Mucosa of descending colon (tissue), 3 donors: ENCODE measurements around the gene SMLR1. TPM values are rescaled to one million over a fixed set of nuclear protein-coding genes. Genes with fewer than 3 reads are reported as not detected.

Experiments
- ATAC-seq: fragments of 200-7000 bp; cut with Tn5 transposase; one replicate; pipeline ENCODE4 v1.9.1; 2020; ENCODE audit warnings: mild to moderate bottlenecking, moderate library complexity
- DNase-seq, 3 donors: peaks; one replicate each; pipeline ENCODE4 v3.0.0-alpha.2; 2020
- H3K36me3 ChIP-seq: fragments of 200-600 bp; one replicate; pipeline ENCODE4 v1.8.0; 2021; ENCODE audit warnings: low read depth, mild to moderate bottlenecking
- H3K4me1 ChIP-seq: fragments of 200-600 bp; one replicate; pipeline ENCODE4 v1.8.0; 2021; ENCODE audit warnings: low read depth, mild to moderate bottlenecking
- H3K4me3 ChIP-seq: fragments of 200-600 bp; one replicate; pipeline ENCODE4 v1.8.0; 2021; ENCODE audit warnings: mild to moderate bottlenecking
- H3K9me3 ChIP-seq: fragments of 200-600 bp; one replicate; pipeline ENCODE4 v1.8.0; 2021; ENCODE audit warnings: mild to moderate bottlenecking
- intact Hi-C, 2 donors: fragments of 100-400 bp; cut with DNase I in 1 of 2; cut with micrococcal nuclease in 1 of 2; formaldehyde crosslinking; loops; one replicate each; pipeline versions ENCODE4 v1.11.0 to v1.11.1; 2022; cut with DNase I, micrococcal nuclease
- total RNA-seq, 3 donors: library from RNA; stranded (reverse); fragmentation: NEBNext Ultra II Directional in 2 of 3; extraction: Animal tissue kit (Norgen Biotek cat#: 25700) in 2 of 3; gene quantifications; one replicate each; pipeline versions ENCODE4 v1.2.1 to v1.2.4, GENCODE V29; 2021 to 2023
- TF ChIP-seq, protein P1 (sequence below): fragments of 200-600 bp; IDR thresholded peaks from one replicate; pipeline ENCODE4 v1.8.0; 2022; ENCODE audit warnings: antibody characterized with exemption, mild to moderate bottlenecking
- donor health status: DM: no; HTN: no; CAD: no; lungs with moderate emphysema.
- donor health status: DM: no; HTN: no; CAD: no.
- donor health status: DM: no; HTN: yes; CAD: no.

The SMLR1 gene
- total RNA-seq, 3 donors from 2014 or later, result not detected

DNA sequence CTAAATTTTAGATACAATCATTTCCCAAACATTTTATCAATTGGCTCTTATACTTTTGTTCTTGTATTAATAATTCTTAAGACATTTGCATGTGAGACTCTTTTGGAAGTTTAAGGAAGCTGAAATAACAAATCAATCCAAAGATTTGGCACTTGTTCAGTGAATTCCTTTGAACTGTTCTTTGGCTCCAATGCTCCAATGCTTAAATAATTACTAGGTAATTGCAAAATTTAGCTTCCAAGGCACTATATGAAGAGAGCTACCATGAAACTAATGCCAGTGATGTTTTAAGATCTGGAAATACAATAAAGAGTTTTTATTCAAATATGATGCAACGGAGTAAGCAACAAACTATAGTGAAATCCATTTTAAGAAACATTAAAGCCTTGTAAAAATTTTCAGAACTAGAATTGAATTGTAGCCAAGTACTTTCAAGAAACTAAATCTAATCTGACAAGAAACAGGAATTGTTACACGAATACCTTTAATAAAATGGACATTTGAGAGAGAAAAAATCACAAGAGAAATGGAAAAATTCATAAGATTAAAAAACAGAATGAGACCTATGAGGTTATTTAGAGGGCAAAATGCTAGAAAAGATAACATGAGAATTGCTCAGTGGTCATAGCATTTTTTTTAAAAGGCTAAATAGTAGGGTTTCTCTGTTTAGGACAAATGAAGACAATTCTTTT lies 43.6 kb upstream of the SMLR1 start:
- TF ChIP-seq, protein P1, sequence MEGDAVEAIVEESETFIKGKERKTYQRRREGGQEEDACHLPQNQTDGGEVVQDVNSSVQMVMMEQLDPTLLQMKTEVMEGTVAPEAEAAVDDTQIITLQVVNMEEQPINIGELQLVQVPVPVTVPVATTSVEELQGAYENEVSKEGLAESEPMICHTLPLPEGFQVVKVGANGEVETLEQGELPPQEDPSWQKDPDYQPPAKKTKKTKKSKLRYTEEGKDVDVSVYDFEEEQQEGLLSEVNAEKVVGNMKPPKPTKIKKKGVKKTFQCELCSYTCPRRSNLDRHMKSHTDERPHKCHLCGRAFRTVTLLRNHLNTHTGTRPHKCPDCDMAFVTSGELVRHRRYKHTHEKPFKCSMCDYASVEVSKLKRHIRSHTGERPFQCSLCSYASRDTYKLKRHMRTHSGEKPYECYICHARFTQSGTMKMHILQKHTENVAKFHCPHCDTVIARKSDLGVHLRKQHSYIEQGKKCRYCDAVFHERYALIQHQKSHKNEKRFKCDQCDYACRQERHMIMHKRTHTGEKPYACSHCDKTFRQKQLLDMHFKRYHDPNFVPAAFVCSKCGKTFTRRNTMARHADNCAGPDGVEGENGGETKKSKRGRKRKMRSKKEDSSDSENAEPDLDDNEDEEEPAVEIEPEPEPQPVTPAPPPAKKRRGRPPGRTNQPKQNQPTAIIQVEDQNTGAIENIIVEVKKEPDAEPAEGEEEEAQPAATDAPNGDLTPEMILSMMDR, result no peak
- Histone ChIP-seq H3K4me3 (no peak overlapping the region), H3K9me3 (no peaks in the 10 kb centered on the region), H3K36me3 (no peaks in the 10 kb centered on the region), H3K4me1 (no peaks in the 10 kb centered on the region)
- DNase-seq (no peak), ATAC-seq (no peak)
- intact Hi-C loops, result no loop called here

DNA sequence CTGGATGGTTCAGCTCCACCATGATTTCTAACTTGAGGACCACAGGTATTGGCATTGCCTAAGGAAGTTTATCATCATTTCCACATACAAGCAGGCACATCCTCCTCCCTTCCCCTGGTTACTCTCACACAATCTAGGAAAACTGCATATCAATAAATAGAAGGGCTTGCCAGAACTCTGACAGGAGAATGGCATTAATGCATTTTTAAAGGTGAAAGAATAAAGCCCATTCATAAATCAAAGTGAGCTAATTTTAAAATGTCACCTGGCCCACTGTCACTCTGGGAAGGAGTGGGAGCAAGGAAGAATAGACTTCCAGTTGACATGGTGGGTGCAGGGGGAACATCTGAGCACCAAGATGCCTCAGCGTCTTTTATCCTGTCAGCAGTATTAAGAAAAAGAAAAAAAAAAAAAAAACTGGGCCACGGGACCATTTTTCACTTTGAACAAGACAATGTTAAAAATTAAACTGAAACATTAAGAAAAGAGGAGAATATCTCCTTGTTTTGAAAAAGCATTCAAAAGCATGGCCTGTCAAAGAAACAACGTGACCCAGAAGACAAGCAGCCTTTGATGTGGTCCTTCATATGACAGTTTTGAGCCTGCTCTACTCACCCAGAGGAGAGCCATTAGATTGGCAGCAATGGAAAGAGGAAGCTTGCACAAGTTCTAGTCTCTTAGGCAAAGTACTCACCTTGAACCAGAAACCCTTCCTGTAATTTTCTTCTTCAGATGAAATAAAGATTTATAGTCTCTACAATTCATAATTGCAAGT lies 39.3 kb upstream of the SMLR1 start:
- Histone ChIP-seq H3K9me3 (no peaks in the 10 kb centered on the region), H3K36me3 (no peaks in the 10 kb centered on the region), H3K4me1 (no peaks in the 10 kb centered on the region), H3K4me3 (no peak overlapping the region)
- ATAC-seq (no peak), DNase-seq (no peak)
- intact Hi-C loops, result no loop called here
- TF ChIP-seq, protein P1, result no peak

DNA sequence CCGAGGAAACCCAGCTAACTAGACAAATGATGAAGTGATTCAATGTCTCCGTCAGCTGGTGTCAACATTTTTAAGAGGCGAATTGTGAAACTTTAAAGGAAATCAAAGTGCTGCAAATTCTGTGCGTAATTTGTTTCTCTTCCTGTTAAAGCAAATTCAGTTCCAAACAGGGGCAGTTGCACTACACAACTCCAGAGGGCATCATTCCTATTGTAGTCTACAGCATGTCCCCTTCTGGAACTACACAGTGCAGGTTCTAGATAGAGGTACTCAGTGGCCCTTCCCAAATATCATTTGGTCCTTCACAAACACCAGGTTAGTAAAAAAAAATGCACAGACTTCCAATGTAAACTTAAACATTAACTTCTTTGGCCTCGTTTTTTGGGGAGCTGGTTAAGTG lies 38.3 kb upstream of the SMLR1 start:
- Histone ChIP-seq H3K9me3 (no peaks in the 10 kb centered on the region), H3K4me3 (no peak overlapping the region), H3K36me3 (no peaks in the 10 kb centered on the region), H3K4me1 (no peaks in the 10 kb centered on the region)
- no peak for ATAC-seq
- intact Hi-C loops, result no loop called here
- no peak for DNase-seq
- TF ChIP-seq, protein P1, result no peak

DNA sequence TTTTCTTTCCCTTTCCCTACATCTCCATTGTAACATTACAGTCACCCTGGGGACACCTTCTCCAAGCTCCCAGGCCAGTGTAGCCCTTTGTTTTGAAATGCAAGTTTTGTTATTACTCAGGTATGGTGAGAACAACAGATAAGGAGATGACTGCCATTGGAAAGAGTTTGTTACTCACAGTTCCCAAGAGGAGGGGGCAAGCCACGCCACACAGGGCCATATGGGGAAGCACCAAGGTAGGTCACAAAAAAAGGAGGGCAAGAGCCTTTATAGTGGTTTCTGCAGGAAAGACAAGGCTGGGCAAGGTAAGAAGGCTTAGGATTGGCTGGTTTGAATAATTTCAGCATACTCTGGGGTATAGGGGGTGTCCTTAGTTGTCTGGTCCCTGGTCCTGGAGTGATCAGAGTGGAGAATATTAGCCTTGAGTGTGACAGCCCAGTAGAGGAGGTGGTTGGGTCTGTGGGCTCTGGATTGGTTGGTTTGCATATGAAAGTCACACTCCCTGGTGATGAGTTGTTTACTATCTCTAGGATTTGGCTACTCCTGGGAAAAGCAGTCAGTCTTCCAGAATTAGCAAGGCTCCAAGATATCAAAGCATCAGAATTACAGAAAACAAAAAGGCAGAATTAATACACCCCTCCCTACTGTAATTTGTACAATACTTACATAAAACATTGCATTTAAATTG lies 33.1 kb upstream of the SMLR1 start:
- intact Hi-C loops, result no loop called here
- no peak for DNase-seq
- Histone ChIP-seq H3K9me3 (no peaks in the 10 kb centered on the region), H3K4me1 (no peaks in the 10 kb centered on the region), H3K4me3 (no peak overlapping the region), H3K36me3 (no peaks in the 10 kb centered on the region)
- no peak for ATAC-seq
- TF ChIP-seq, protein P1, result no peak

DNA sequence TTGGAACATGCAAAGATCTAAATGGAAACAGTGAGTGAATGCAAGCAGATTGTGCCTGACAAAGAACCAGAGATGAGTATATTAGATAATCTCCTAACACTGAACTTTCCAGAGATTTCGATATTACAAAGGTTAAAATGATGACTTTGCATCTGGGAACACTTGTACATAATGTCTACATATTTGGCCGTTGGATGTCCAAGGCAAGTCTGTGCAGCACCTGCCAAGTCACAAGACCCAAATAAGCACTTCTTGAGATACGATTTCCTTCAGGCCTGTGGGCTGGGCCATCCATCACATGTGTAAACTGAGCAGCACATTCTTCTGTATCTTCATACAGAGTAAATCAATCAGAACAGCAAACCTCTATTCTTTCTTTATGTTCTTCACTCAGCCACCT lies 32.5 kb upstream of the SMLR1 start:
- H3K4me3 ChIP-seq, result no peak overlapping the region
- H3K36me3 ChIP-seq, result no peaks in the 10 kb centered on the region
- peaks cover 2% of the 10 kb centered on the region for H3K9me3 ChIP-seq
- ATAC-seq (no peak), DNase-seq (no peak)
- TF ChIP-seq, protein P1, result no peak
- intact Hi-C loops, result no loop called here
- no peaks in the 10 kb centered on the region for H3K4me1 ChIP-seq
